Measurements from ENCODE around the gene RAPH1.

- TF ChIP-seq EZH2 (IDR thresholded peaks at IDR 0.05) (no peak), POLR2AphosphoS5 (IDR thresholded peaks at IDR 0.05; ENCODE audit: borderline replicate concordance, low read depth, low read length) (no peak)
Observed at GRCh38 chr2:203490391-203490790, 44.7 kb downstream of the RAPH1 start.
